ENCODE data around the gene GLYATL2.

Gene GLYATL2

GRCh38 chr11:58801302-58801701 is 43.2 kb downstream of the GLYATL2 start:
- DNase-seq (ENCODE audit: low read depth in 2 of 2) = no peak

- no peak for DNase-seq (ENCODE audit: low read depth in 2 of 2)
These were observed 48.2 kb downstream of the GLYATL2 start for GRCh38 chr11:58796333-58796732.

GRCh38 chr11:58788355-58789023 is 56.0 kb downstream of the GLYATL2 start:
- DNase-seq (ENCODE audit: low read depth in 2 of 2) = no peak

- DNase-seq (ENCODE audit: low read depth in 2 of 2) = no peak
These were observed 56.6 kb downstream of the GLYATL2 start for GRCh38 chr11:58787903-58788302.

- DNase-seq (ENCODE audit: low read depth in 2 of 2) = no peak
These were observed 57.8 kb downstream of the GLYATL2 start for GRCh38 chr11:58786693-58787092.

GRCh38 chr11:58784995-58785394 is 59.5 kb downstream of the GLYATL2 start:
- no peak for DNase-seq (ENCODE audit: low read depth in 2 of 2)

Measured in fibroblast of skin of left quadriceps (primary cell).